Mesenchymal stem cell (in vitro differentiated cells and primary cell): ENCODE results near the gene WFDC1.

ENCODE experiments used
- DNase-seq: peaks from one replicate; pipeline ENCODE4 v3.0.0-alpha.2; 2013
- H2AFZ ChIP-seq: one replicate; pipeline ENCODE4 v1.6.1; 2013; ENCODE audit warnings: low read depth, mild to moderate bottlenecking, control low read depth, inconsistent platforms, low read length, moderate library complexity
- H2AK5ac ChIP-seq: 2 replicates; pipeline ENCODE4 v1.6.1; 2013; ENCODE audit warnings: low read length, moderate library complexity, mild to moderate bottlenecking, inconsistent platforms; ENCODE audit not compliant: severe bottlenecking
- H2BK120ac ChIP-seq: one replicate; pipeline ENCODE4 v1.6.1; 2013; ENCODE audit warnings: low read depth, mild to moderate bottlenecking, inconsistent platforms, low read length, moderate library complexity
- H2BK12ac ChIP-seq, 2 experiments: one replicate each; pipeline ENCODE4 v1.6.1; 2013; ENCODE audit warnings: inconsistent platforms in 2 of 2, low read length in 2 of 2, mild to moderate bottlenecking in 2 of 2, moderate library complexity in 2 of 2, control low read depth in 1 of 2
- H2BK15ac ChIP-seq: one replicate; pipeline ENCODE4 v1.6.1; 2013; ENCODE audit warnings: mild to moderate bottlenecking, low read depth, inconsistent platforms; ENCODE audit not compliant: poor library complexity, severe bottlenecking
- H2BK5ac ChIP-seq: 2 replicates; pipeline ENCODE4 v1.6.1; 2013; ENCODE audit warnings: low read depth, mild to moderate bottlenecking, low read length, control low read depth, inconsistent platforms; ENCODE audit not compliant: poor library complexity, severe bottlenecking
- H3K14ac ChIP-seq, 2 experiments: one replicate each; pipeline ENCODE4 v1.6.1; 2013; ENCODE audit warnings: inconsistent platforms in 2 of 2, low read length in 2 of 2, control low read depth in 1 of 2, mild to moderate bottlenecking in 1 of 2, moderate library complexity in 1 of 2
- H3K18ac ChIP-seq, 2 experiments: one replicate each; pipeline ENCODE4 v1.6.1; 2013; ENCODE audit warnings: inconsistent platforms in 2 of 2, low read length in 2 of 2, control low read depth in 1 of 2, low read depth in 1 of 2, mild to moderate bottlenecking in 1 of 2
- H3K23ac ChIP-seq, 2 experiments: one replicate each; pipeline ENCODE4 v1.6.1; 2013; ENCODE audit warnings: inconsistent platforms in 2 of 2, low read length in 2 of 2, mild to moderate bottlenecking in 2 of 2, moderate library complexity in 2 of 2, control low read depth in 1 of 2
- H3K27ac ChIP-seq: 2 replicates; pipeline ENCODE4 v1.5.1; 2013; ENCODE audit warnings: mild to moderate bottlenecking, moderate library complexity, low read length, control low read depth, inconsistent platforms; ENCODE audit not compliant: poor library complexity, severe bottlenecking
- H3K27me3 ChIP-seq, 2 experiments: 2 replicates each; pipeline versions ENCODE4 v1.6.1 to v1.7.0; 2013; ENCODE audit warnings: low read length in 2 of 2, mild to moderate bottlenecking in 2 of 2, moderate library complexity in 2 of 2, control low read depth in 1 of 2, inconsistent platforms in 1 of 2; ENCODE audit not compliant: control insufficient read depth in 1 of 2, insufficient read depth in 1 of 2
- H3K36me3 ChIP-seq, 2 experiments: 2 replicates each; pipeline versions ENCODE4 v1.6.1 to v1.7.0; 2013; ENCODE audit warnings: low read length in 2 of 2, control low read depth in 1 of 2, inconsistent platforms in 1 of 2, low read depth in 1 of 2, mild to moderate bottlenecking in 1 of 2; ENCODE audit not compliant: insufficient read depth in 2 of 2, control insufficient read depth in 1 of 2
- H3K4ac ChIP-seq, 2 experiments: one replicate each; pipeline ENCODE4 v1.6.1; 2013; ENCODE audit warnings: inconsistent platforms in 2 of 2, low read length in 2 of 2, mild to moderate bottlenecking in 2 of 2, moderate library complexity in 2 of 2, control low read depth in 1 of 2, low read depth in 1 of 2
- H3K4me1 ChIP-seq: 2 replicates; pipeline ENCODE4 v1.6.1; 2013; ENCODE audit warnings: low read depth, low read length, control low read depth; ENCODE audit not compliant: control insufficient read depth, insufficient read depth
- H3K4me2 ChIP-seq: 2 replicates; pipeline ENCODE4 v1.6.1; 2013; ENCODE audit warnings: low read length, mild to moderate bottlenecking, inconsistent platforms; ENCODE audit not compliant: poor library complexity, severe bottlenecking
- H3K4me3 ChIP-seq, 2 experiments: 2 replicates each; pipeline versions ENCODE4 v1.5.1 to v1.7.0; 2013; ENCODE audit warnings: low read length in 2 of 2, mild to moderate bottlenecking in 2 of 2, control low read depth in 1 of 2, low read depth in 1 of 2; ENCODE audit not compliant: insufficient read depth in 1 of 2
- H3K79me1 ChIP-seq: replicated peaks from 2 replicates; pipeline ENCODE4 v1.6.1; 2013; ENCODE audit warnings: mild to moderate bottlenecking, control low read depth, low read length, inconsistent platforms; ENCODE audit not compliant: poor library complexity, severe bottlenecking
- H3K9ac ChIP-seq: 2 replicates; pipeline ENCODE4 v1.7.0; 2013; ENCODE audit warnings: mild to moderate bottlenecking, low read length, moderate library complexity
- H3K9me3 ChIP-seq: 2 replicates; pipeline ENCODE4 v1.7.0; 2013; ENCODE audit warnings: mild to moderate bottlenecking, low read length; ENCODE audit not compliant: control insufficient read depth
- H4K8ac ChIP-seq: one replicate; pipeline ENCODE4 v1.6.1; 2013; ENCODE audit warnings: inconsistent platforms, mild to moderate bottlenecking, low read length, moderate library complexity
- H4K91ac ChIP-seq: one replicate; pipeline ENCODE4 v1.6.1; 2013; ENCODE audit warnings: mild to moderate bottlenecking, low read length, inconsistent platforms
- WGBS: methylation state at CpG from one replicate; pipeline ENCODE4 v1.1.7; 2013; ENCODE audit warnings: mixed read lengths; 5-methylcytosine and 5-hydroxymethylcytosine counted together

Gene WFDC1

GRCh38 chr16:84351630-84352029 lies 57.0 kb downstream of the WFDC1 start:
- H3K4me2 ChIP-seq: no peak overlapping the region
- H2BK12ac ChIP-seq: no peak overlapping the region

DNA sequence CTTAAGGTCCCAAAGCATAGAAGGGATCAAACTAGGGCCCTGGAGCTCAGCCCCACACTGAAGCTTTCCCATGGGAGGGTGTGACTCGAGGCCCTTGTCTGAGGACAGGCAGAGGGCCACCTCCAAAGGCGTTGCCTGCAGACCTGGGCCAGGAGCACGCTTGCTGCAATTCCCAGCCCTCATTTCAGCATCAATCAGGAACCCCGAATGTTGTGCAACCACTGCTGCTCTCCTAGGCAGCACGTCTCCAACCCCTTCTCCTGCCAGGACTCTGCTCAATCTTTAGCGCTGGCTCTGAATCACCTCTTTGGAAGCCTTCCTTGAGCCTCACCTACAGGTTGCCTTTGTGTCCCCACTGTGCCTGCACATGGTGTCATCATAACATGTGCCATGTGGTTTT lies 59.6 kb downstream of the WFDC1 start:
- Histone ChIP-seq H2BK5ac (no peak overlapping the region), H4K8ac (no peak overlapping the region), H4K91ac (no peak overlapping the region), H3K36me3 (no peaks in the 10 kb centered on the region), H2AK5ac (no peak overlapping the region), H3K4ac (no peak overlapping the region), H3K14ac (no peak overlapping the region), H3K9ac (no peak overlapping the region), H3K79me1 (no peaks in the 10 kb centered on the region), H2BK12ac (no peak overlapping the region), H3K4me1 (peaks cover under 1% of the 10 kb centered on the region), H3K18ac (no peak overlapping the region), H3K9me3 (no peaks in the 10 kb centered on the region), H2BK15ac (no peak overlapping the region), H3K27me3 (peaks cover 32 to 40% of the 10 kb centered on the region in 2 experiments), H2BK120ac (no peak overlapping the region), H3K4me2 (no peak overlapping the region), H3K27ac (no peak overlapping the region), H3K23ac (no peak overlapping the region), H2AFZ (no peak overlapping the region), H3K4me3 (no peak overlapping the region)
- DNase-seq: no peak
- 76% methylated on average over 6 of the region's 6 CpGs for WGBS

More at GRCh38 chr16:84351630-84352029, 57.0 kb downstream of the WFDC1 start:
- H4K91ac ChIP-seq: no peak overlapping the region
- no peak overlapping the region for H2AK5ac ChIP-seq
- no peak for DNase-seq
- H4K8ac ChIP-seq: no peak overlapping the region
- H2BK15ac ChIP-seq: no peak overlapping the region
- peaks cover 24 to 31% of the 10 kb centered on the region in 2 experiments for H3K27me3 ChIP-seq
- no peak overlapping the region for H3K27ac ChIP-seq
- H3K4ac ChIP-seq: no peak overlapping the region
- 94% methylated on average over 8 of the region's 8 CpGs for WGBS
- H3K18ac ChIP-seq: no peak overlapping the region
- no peak overlapping the region for H2AFZ ChIP-seq
- H3K4me1 ChIP-seq: peaks cover 1% of the 10 kb centered on the region
- H3K23ac ChIP-seq: no peak overlapping the region
- H2BK5ac ChIP-seq: no peak overlapping the region
- H3K9ac ChIP-seq: no peak overlapping the region
- H3K79me1 ChIP-seq: no peaks in the 10 kb centered on the region
- no peaks in the 10 kb centered on the region for H3K9me3 ChIP-seq
- H3K4me3 ChIP-seq: no peak overlapping the region
- no peak overlapping the region for H3K14ac ChIP-seq
- no peak overlapping the region for H2BK120ac ChIP-seq
- H3K36me3 ChIP-seq: no peaks in the 10 kb centered on the region

- Histone ChIP-seq H3K4ac (no peak overlapping the region), H3K79me1 (no peaks in the 10 kb centered on the region), H3K9me3 (no peaks in the 10 kb centered on the region), H2BK15ac (no peak overlapping the region), H3K14ac (no peak overlapping the region), H3K27me3 (peaks cover 40% of the 10 kb centered on the region in 2 experiments), H3K23ac (no peak overlapping the region), H2BK5ac (no peak overlapping the region), H3K27ac (no peak overlapping the region), H3K4me3 (no peak overlapping the region), H3K18ac (no peak overlapping the region), H3K9ac (no peak overlapping the region), H2AK5ac (no peak overlapping the region), H4K91ac (no peak overlapping the region), H2BK120ac (no peak overlapping the region), H3K4me1 (peaks cover 1% of the 10 kb centered on the region), H3K36me3 (no peaks in the 10 kb centered on the region), H2BK12ac (no peak overlapping the region), H2AFZ (no peak overlapping the region), H3K4me2 (no peak overlapping the region), H4K8ac (no peak overlapping the region)
- no peak for DNase-seq
- WGBS: 76% methylated on average over 2 of the region's 2 CpGs
These were observed 60.5 kb downstream of the WFDC1 start for GRCh38 chr16:84355149-84355548.

- no peak overlapping the region for H3K9ac ChIP-seq
- no peaks in the 10 kb centered on the region for H3K79me1 ChIP-seq
- no peak overlapping the region for H4K91ac ChIP-seq
- H2AK5ac ChIP-seq: no peak overlapping the region
- no peak overlapping the region for H2BK12ac ChIP-seq
- H3K4ac ChIP-seq: no peak overlapping the region
- H3K4me3 ChIP-seq: no peak overlapping the region
- H3K27ac ChIP-seq: no peak overlapping the region
- H3K23ac ChIP-seq: no peak overlapping the region
- H3K4me2 ChIP-seq: no peak overlapping the region
- no peak overlapping the region for H2AFZ ChIP-seq
- H2BK15ac ChIP-seq: no peak overlapping the region
- peaks cover 4% of the 10 kb centered on the region for H3K4me1 ChIP-seq
- H3K14ac ChIP-seq: no peak overlapping the region
- H2BK120ac ChIP-seq: no peak overlapping the region
- no peak overlapping the region for H4K8ac ChIP-seq
- H3K27me3 ChIP-seq: peaks cover 40 to 44% of the 10 kb centered on the region in 2 experiments
- DNase-seq: no peak
- 79% methylated on average over 10 of the region's 10 CpGs for WGBS
- no peak overlapping the region for H2BK5ac ChIP-seq
- H3K36me3 ChIP-seq: no peaks in the 10 kb centered on the region
- H3K9me3 ChIP-seq: no peaks in the 10 kb centered on the region
- H3K18ac ChIP-seq: no peak overlapping the region
These were observed 61.5 kb downstream of the WFDC1 start for GRCh38 chr16:84356176-84356575.
